H9 (cell line): Measurements from ENCODE around the gene PAFAH1B1. TPM values are rescaled to one million over a fixed set of nuclear protein-coding genes. Genes with fewer than 3 reads are reported as not detected.

Experiments used
- DNase-seq: peaks from one replicate; pipeline ENCODE4 v3.0.0-alpha.2; 2017
- H2AFZ ChIP-seq: one replicate; pipeline ENCODE4 v1.6.1; 2013; ENCODE audit warnings: mild to moderate bottlenecking, low read length, control low read depth, moderate library complexity
- H2AK5ac ChIP-seq: 2 replicates; pipeline ENCODE4 v1.6.1; 2013; ENCODE audit warnings: low read length, control low read depth, mixed read lengths; ENCODE audit not compliant: insufficient read length
- H2BK120ac ChIP-seq: one replicate; pipeline ENCODE4 v1.6.1; 2013; ENCODE audit warnings: low read depth, mild to moderate bottlenecking, low read length, control low read depth, inconsistent platforms; ENCODE audit not compliant: poor library complexity, severe bottlenecking
- H2BK12ac ChIP-seq: 2 replicates; pipeline ENCODE4 v1.6.1; 2013; ENCODE audit warnings: low read length, control low read depth, mixed read lengths, low read depth; ENCODE audit not compliant: insufficient read length
- H2BK15ac ChIP-seq: 2 replicates; pipeline ENCODE4 v1.6.1; 2013; ENCODE audit warnings: low read depth, low read length, control low read depth
- H2BK20ac ChIP-seq: one replicate; pipeline ENCODE4 v1.6.1; 2013; ENCODE audit warnings: low read depth, mild to moderate bottlenecking, low read length, control low read depth, inconsistent platforms; ENCODE audit not compliant: poor library complexity, severe bottlenecking
- H2BK5ac ChIP-seq: 2 replicates; pipeline ENCODE4 v1.6.1; 2013; ENCODE audit warnings: low read length, control low read depth, mixed read lengths; ENCODE audit not compliant: insufficient read length
- H3K14ac ChIP-seq: 2 replicates; pipeline ENCODE4 v1.6.1; 2013; ENCODE audit warnings: low read length, control low read depth; ENCODE audit not compliant: insufficient read depth
- H3K18ac ChIP-seq: 2 replicates; pipeline ENCODE4 v1.6.1; 2013; ENCODE audit warnings: low read depth, mild to moderate bottlenecking, mixed read lengths, low read length, control low read depth; ENCODE audit not compliant: insufficient read length
- H3K23ac ChIP-seq: 2 replicates; pipeline ENCODE4 v1.6.1; 2013; ENCODE audit warnings: low read length, control low read depth, mixed read lengths, low read depth; ENCODE audit not compliant: insufficient read length
- H3K23me2 ChIP-seq: 2 replicates; pipeline ENCODE4 v1.6.1; 2013; ENCODE audit warnings: low read depth, mild to moderate bottlenecking, mixed read lengths, low read length, control low read depth; ENCODE audit not compliant: insufficient read length, poor library complexity, severe bottlenecking
- H3K27ac ChIP-seq: 2 replicates; pipeline ENCODE4 v1.5.1; 2013; ENCODE audit warnings: low read length, control low read depth, mixed read lengths, low read depth; ENCODE audit not compliant: insufficient read length
- H3K27me3 ChIP-seq: 2 replicates; pipeline ENCODE4 v1.6.1; 2013; ENCODE audit warnings: low read length, control low read depth, inconsistent platforms; ENCODE audit not compliant: insufficient read depth
- H3K4ac ChIP-seq: 2 replicates; pipeline ENCODE4 v1.6.1; 2013; ENCODE audit warnings: low read depth, mild to moderate bottlenecking, control low read depth, inconsistent platforms, low read length, moderate library complexity
- H3K4me1 ChIP-seq: 2 replicates; pipeline ENCODE4 v1.6.1; 2013; ENCODE audit warnings: low read length, control low read depth, inconsistent platforms; ENCODE audit not compliant: insufficient read depth
- H3K4me2 ChIP-seq: 2 replicates; pipeline ENCODE4 v1.6.1; 2013; ENCODE audit warnings: low read length, control low read depth, mixed read lengths; ENCODE audit not compliant: insufficient read length, insufficient read depth
- H3K56ac ChIP-seq: 2 replicates; pipeline ENCODE4 v1.6.1; 2013; ENCODE audit warnings: low read depth, mild to moderate bottlenecking, mixed read lengths, low read length, control low read depth; ENCODE audit not compliant: insufficient read length
- H3K79me1 ChIP-seq: 2 replicates; pipeline ENCODE4 v1.6.1; 2013; ENCODE audit warnings: low read depth, mild to moderate bottlenecking, moderate library complexity, low read length, control low read depth, inconsistent platforms; ENCODE audit not compliant: insufficient read depth, poor library complexity, severe bottlenecking
- H3K79me2 ChIP-seq: 2 replicates; pipeline ENCODE4 v1.6.1; 2013; ENCODE audit warnings: low read length, control low read depth, inconsistent platforms; ENCODE audit not compliant: insufficient read depth
- H3K9ac ChIP-seq: 2 replicates; pipeline ENCODE4 v1.6.1; 2013; ENCODE audit warnings: low read length, control low read depth, mixed read lengths; ENCODE audit not compliant: insufficient read length; ENCODE audit errors: extremely low read depth
- H3K9me3 ChIP-seq: one replicate; pipeline ENCODE4 v1.6.1; 2013; ENCODE audit warnings: low read depth, low read length, inconsistent platforms; ENCODE audit not compliant: control insufficient read depth
- H3T11ph ChIP-seq: one replicate; pipeline ENCODE4 v1.6.1; 2013; ENCODE audit warnings: mild to moderate bottlenecking, low read length, control low read depth, inconsistent platforms
- H4K20me1 ChIP-seq: one replicate; pipeline ENCODE4 v1.6.1; 2013; ENCODE audit not compliant: control insufficient read depth, insufficient read length, insufficient read depth
- H4K5ac ChIP-seq: 2 replicates; pipeline ENCODE4 v1.6.1; 2013; ENCODE audit warnings: low read depth, mild to moderate bottlenecking, mixed read lengths, low read length, control low read depth; ENCODE audit not compliant: insufficient read length
- H4K8ac ChIP-seq: replicated peaks from 2 replicates; pipeline ENCODE4 v1.6.1; 2013; ENCODE audit warnings: low read length, control low read depth, mixed read lengths, low read depth; ENCODE audit not compliant: insufficient read length
- H4K91ac ChIP-seq: 2 replicates; pipeline ENCODE4 v1.6.1; 2013; ENCODE audit warnings: low read depth, mild to moderate bottlenecking, moderate library complexity, mixed read lengths, low read length, control low read depth; ENCODE audit not compliant: insufficient read length
- H3K27ac Mint-ChIP-seq, 3 experiments: 2 replicates in 2 of 3; 3 replicates in 1 of 3; pipeline ENCODE4 v1.8.0; 2020 to 2021; ENCODE audit warnings: mixed read lengths in 3 of 3, mild to moderate bottlenecking in 1 of 3, moderate library complexity in 1 of 3
- H3K27me3 Mint-ChIP-seq: 2 replicates; pipeline ENCODE4 v1.8.0; 2021; ENCODE audit warnings: low read depth, mild to moderate bottlenecking, moderate library complexity, mixed read lengths
- H3K36me3 Mint-ChIP-seq, 3 experiments: 2 replicates in 2 of 3; 3 replicates in 1 of 3; pipeline ENCODE4 v1.8.0; 2020 to 2021; ENCODE audit warnings: low read depth in 3 of 3, mixed read lengths in 3 of 3; ENCODE audit not compliant: insufficient read depth in 1 of 3
- H3K4me1 Mint-ChIP-seq, 2 experiments: 2 replicates each; pipeline ENCODE4 v1.8.0; 2020; ENCODE audit warnings: mixed read lengths in 2 of 2
- H3K4me3 Mint-ChIP-seq, 2 experiments: 2 replicates in 1 of 2; 3 replicates in 1 of 2; pipeline ENCODE4 v1.8.0; 2020 to 2021; ENCODE audit warnings: mild to moderate bottlenecking in 2 of 2, mixed read lengths in 2 of 2, moderate library complexity in 1 of 2
- H3K9me3 Mint-ChIP-seq, 2 experiments: 2 replicates in 1 of 2; 3 replicates in 1 of 2; pipeline ENCODE4 v1.8.0; 2020; ENCODE audit warnings: mild to moderate bottlenecking in 2 of 2, mixed read lengths in 2 of 2, moderate library complexity in 1 of 2
- CTCF ChIP-seq: fragments of 200-600 bp; sonication (generic); conservative IDR thresholded peaks from 3 replicates; pipeline ENCODE4 v1.8.0; 2021; ENCODE audit warnings: antibody characterized with exemption, mild to moderate bottlenecking
- WGBS: extraction: QIAGEN DNeasy Blood & Tissue Kit; methylation state at CpG from one replicate; pipeline ENCODE4 v1.1.7; 2013; ENCODE audit warnings: missing lambda C conversion rate, low lambda C conversion rate, mixed read lengths; ENCODE audit not compliant: insufficient read length; ENCODE audit errors: extremely low coverage; 5-methylcytosine and 5-hydroxymethylcytosine counted together
- total RNA-seq: library from RNA; stranded (reverse); gene quantifications from 2 replicates; pipeline ENCODE4 v1.2.1, GENCODE V29; 2021

The PAFAH1B1 gene
- total RNA-seq, 1 experiment from 2014 or later, result 134 TPM

GRCh38 chr17:2721603-2722002 is 128.1 kb downstream of the PAFAH1B1 start:
- Histone ChIP-seq H2BK120ac (no peak overlapping the region), H3T11ph (no peak overlapping the region), H3K4me2 (no peak overlapping the region), H4K91ac (no peak overlapping the region), H3K23ac (no peak overlapping the region), H3K27ac (no peak overlapping the region), H3K79me1 (no peaks in the 10 kb centered on the region), H2BK20ac (no peak overlapping the region), H3K18ac (no peak overlapping the region), H3K9ac (no peak overlapping the region), H3K56ac (no peak overlapping the region), H4K5ac (no peak overlapping the region), H2BK12ac (no peak overlapping the region), H3K4me1 (peaks cover 6% of the 10 kb centered on the region; the same call in 1 of the 2 replicates), H3K4ac (no peak overlapping the region), H3K14ac (no peak overlapping the region), H2AK5ac (no peak overlapping the region), H4K8ac (no peak overlapping the region), H3K23me2 (peaks cover 3% of the 10 kb centered on the region), H2AFZ (no peak overlapping the region), H2BK15ac (no peak overlapping the region), H3K79me2 (no peaks in the 10 kb centered on the region), H2BK5ac (no peak overlapping the region), H3K27me3 (no peaks in the 10 kb centered on the region), H3K9me3 (no peaks in the 10 kb centered on the region), H4K20me1 (no peaks in the 10 kb centered on the region)
- no CpG with 5 or more reads among the region's 4 CpGs for WGBS
- Mint-ChIP-seq H3K27me3 (peaks cover 9% of the 10 kb centered on the region), H3K36me3 (peaks cover 0 to 5% (median 3%) of the 10 kb centered on the region in 3 experiments; a peak in 4 of 7 replicates), H3K4me1 (peaks cover 16 to 54% of the 10 kb centered on the region in 2 experiments), H3K9me3 (no peaks in the 10 kb centered on the region), H3K27ac (no peak overlapping the region), H3K4me3 (no peak overlapping the region)
- no peak for DNase-seq
- no peak for TF ChIP-seq CTCF
